GM10847 (cell line): ENCODE data around the gene SLF2.

Source experiments
- POLR2A ChIP-seq: IDR thresholded peaks from 2 replicates; pipeline ENCODE4 v1.6.1; 2011; ENCODE audit not compliant: insufficient read length; ENCODE audit errors: extremely low read depth

The SLF2 gene

DNA sequence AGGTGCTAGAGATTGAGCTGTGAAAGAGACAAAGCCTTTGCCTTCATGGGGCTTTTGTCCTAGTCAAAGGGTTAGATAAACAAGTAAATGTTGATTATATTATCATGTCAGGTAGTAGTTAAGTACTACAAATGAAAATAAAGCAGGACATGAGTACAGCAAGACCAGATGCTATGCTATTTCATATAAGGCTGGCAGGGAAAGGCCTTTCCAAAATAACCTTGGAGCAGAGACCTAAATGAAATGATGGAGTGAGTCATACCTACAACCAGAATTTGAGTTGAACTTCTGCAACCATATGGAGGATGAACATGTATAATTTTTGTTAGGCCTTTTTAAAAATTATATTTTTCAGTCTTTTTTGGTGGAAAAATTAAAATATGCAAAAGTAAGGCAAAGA, 33.0 kb downstream of the SLF2 start:
- no peak for TF ChIP-seq POLR2A

DNA sequence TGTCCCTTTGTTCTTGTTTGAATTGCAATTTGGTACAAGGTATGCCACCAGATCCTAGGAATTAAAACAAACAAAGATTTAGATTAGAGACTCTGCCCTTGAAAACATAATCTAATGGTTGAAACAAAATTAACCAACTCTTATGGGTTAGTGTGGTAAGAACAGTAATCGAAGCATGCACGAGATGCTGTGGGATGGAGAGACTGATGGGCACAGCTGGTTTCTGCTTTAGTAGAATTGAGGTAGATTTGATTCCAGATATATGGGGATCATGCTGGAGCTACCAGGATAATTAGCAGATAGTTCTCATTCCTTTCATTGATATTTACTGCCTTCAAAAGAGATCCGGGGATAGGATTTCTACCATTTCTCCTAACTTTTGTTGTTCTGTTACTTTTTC, 36.2 kb downstream of the SLF2 start:
- no peak for TF ChIP-seq POLR2A

DNA sequence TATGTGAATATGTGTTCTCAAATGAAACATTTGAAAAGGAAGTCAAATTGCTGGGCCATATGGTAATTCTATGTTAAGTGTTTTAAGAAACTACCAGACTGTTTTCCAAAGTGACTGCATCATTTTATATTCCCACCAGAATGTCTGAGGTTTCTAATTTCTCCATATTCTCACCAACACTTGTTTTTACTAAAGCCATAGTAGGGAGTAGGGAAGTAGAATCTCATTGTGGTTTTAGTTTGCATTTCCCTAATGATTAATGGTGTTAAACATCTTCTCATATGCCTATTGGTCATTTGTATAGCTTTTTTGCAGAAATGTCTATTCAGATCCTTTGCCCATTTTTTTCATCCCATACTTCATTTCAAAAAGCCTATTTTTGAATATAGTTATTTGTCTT, 47.5 kb downstream of the SLF2 start:
- TF ChIP-seq POLR2A, result no peak

DNA sequence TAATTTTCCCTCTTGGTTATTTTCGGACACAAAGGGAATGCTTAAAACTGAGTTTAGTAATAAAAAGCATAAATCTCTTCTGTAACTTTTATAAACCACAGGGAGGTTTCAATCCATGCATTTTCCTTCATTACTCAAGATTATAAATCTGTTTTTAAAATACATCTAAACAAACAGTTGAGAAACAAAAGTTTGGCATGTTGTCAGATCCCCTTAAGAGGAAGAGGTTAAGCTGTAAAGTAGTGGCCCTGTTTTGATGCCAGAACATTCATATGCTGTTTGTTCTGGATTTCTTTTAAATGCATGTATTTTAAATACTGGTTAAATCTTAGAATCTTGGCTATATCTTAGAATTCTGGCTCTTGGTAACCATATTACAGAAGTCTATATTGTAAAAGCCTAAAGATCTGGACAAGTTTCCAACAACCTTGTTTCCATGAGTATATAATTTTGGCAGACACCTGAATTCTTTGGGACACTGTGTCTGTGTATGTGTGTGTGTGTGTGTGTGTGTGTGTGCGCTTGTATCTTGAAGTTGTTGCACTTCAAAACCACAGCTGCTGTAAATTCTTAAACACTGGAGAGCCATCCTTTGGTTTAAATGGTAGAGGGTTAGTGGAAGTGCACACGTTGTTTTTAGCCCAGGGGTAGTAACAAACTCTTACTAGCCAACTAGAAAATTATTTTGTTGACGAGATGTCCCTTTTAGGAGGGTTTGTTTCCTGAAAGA, 49.8 kb downstream of the SLF2 start:
- TF ChIP-seq POLR2A, result no peak

DNA sequence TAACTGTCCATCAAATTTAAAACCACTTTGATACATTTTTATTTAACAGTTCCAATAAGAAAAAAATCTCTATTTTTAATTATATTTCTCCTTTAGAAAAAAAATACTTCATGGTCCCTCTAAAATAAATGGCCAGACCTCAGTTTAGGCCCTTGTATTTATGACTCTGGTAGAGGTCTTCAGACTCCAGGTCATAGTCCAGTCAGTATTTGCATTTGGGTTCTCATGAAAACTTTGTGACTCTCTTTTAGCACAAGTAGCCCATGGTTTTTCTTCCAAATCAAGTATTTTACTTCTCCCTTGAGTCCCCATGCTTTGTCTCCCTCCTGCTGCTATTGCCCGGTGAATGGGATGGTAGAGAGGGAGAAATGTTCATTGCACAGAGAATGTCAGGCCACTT, 51.1 kb downstream of the SLF2 start:
- TF ChIP-seq POLR2A, result no peak

DNA sequence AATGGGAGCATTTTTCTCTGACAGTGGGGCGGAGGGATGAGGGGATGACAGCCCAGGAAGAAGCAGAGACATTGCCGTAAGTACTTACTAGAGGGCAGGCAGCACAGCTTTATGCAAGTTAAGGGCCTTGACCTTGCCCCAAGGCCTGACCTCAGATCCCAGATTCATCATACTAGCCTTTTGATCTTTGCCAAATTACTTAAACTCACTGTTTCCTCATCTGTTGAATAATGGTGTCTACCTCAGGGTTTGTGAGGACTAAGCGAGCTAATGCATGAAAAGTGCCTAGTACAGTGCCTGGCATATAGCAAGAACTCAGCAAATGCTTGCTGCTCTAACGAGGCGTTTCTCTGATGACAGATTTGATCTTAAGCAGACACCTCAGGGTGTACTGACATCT, 53.1 kb downstream of the SLF2 start:
- TF ChIP-seq POLR2A, result no peak

DNA sequence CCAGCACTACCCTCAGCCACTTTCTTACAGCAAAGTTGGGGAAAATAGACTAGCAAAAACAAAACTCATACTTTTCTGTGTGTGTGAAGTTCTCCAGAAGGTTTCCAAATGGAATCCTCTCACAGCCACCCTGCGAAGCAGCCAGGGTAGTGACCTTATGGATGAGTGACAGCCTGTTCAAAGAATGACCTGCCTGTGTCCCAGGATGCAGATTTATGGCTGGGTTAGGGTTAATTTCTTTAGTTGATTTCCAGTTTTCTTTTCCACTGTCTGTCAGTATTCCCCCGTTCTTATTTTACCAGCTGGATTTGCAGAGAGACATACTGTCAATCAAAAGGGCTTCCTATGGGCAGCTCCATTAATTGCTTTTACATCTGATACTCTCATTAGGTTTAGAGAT, 54.1 kb downstream of the SLF2 start:
- TF ChIP-seq POLR2A, result no peak

DNA sequence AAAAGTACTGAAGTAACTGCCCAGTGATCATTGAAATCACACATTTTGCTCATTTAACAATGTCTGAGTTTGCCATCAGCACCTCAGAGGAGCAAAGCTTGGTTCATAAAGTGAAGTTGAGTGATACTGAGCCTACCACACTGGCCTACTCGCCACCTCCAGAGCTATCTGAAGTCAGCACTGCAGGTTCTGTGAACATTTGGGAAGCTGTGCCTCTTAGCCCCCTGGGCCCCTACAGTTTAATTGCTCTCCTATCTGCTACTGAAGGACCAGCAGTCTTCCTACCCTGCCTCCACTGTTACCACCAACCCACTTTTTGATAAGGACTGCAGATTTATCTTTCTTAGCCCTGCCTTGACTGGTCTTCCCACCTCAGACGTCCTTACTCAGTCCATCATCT, 54.6 kb downstream of the SLF2 start:
- no peak for TF ChIP-seq POLR2A

DNA sequence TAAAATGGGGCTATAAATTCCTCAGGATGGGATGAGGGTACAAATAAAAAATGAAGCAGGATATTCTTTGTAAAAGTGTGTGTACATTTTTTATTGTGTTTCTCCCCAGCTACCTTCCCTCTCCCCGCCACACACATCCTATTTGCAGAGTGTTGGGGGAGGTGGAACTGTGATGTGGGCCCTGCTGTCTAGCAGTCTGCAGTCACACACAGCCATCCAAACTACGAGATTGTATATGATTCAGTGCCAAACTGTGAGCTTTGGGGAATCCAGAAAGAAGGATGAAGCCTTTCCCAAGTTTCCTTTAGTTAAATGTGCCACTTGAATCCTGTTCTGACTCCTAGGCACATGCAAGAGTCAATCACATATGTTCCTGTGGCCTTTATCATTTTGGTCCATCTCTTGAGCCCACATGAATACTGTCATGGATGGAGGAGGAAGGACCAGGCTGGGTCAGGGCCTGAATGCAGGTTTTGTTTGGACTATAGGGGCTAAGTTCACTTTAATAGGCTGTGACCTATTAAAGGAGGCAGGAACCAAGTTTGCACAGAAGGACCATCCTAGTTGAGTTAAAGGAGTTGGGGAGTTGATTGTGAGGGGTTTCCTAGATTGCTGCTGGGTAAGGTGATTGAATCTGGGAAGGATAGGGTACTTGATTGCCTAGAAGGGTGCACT, 55.4 kb downstream of the SLF2 start:
- no peak for TF ChIP-seq POLR2A

DNA sequence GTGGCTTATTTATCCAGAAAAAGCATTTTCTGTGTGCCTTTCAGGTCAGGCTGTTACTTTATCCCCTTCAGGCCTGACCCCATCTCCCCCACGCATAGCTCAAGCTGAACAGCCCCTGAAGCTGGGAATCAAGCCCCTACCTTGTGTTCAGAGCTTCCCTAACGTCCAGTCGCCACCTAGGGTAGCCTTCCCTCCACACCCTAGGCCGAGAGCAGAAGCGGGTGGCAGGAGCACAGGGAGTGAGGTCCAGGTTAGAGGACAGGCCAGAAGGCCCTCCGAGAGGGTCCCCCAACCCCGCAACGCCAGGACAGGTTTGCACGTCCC, 56.1 kb downstream of the SLF2 start:
- no peak for TF ChIP-seq POLR2A

DNA sequence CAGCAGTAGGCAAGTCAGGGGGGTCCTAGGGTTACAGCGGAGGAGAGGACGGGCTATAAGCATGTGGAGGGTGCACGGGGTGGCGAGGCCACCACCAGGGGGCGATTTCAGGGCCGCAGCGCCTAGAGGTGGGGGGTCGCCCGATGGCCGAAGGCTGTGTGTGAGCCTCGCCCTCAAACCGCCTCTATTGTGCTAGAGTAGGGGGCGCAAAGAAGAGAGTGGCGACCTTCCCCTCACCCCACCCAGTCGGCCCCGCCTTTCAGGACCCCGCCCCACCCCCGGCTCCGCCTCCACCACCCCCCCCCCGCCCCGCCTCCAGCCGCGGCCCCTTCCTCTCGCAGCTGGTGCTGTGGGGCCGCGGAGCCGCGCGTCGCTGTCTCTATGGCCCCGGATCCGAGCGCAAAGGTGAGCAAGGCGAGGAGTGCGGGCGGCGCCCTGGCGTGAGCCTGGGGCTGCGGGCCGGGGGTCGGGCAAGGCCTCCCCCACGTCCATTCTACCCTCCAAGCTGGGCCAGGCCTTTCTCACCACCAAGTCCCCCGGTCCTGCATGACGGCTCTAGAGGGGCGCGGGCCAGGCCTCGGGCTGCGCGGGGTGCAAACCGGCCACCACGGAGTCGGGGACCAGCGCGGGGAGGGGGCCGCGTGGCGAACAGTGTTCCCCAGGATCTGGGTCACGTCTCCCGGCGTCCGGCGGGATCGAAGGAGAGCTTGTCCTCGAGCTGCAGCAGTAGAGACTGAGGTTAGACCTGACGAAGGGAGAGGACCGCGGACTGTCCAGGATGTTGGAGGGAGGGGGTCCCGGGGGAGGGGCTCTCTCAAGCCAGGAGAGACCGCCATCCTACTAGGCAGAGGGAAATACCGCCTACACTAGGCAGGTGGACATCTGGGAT, 56.7 kb downstream of the SLF2 start, which contains the start of gene SEMA4G:
SEMA4G (plus strand) TSS at position 318 of the 889 bp plus-strand sequence. CDS start 3,409 bp downstream, outside the sequence.
- TF ChIP-seq POLR2A, result no peak

DNA sequence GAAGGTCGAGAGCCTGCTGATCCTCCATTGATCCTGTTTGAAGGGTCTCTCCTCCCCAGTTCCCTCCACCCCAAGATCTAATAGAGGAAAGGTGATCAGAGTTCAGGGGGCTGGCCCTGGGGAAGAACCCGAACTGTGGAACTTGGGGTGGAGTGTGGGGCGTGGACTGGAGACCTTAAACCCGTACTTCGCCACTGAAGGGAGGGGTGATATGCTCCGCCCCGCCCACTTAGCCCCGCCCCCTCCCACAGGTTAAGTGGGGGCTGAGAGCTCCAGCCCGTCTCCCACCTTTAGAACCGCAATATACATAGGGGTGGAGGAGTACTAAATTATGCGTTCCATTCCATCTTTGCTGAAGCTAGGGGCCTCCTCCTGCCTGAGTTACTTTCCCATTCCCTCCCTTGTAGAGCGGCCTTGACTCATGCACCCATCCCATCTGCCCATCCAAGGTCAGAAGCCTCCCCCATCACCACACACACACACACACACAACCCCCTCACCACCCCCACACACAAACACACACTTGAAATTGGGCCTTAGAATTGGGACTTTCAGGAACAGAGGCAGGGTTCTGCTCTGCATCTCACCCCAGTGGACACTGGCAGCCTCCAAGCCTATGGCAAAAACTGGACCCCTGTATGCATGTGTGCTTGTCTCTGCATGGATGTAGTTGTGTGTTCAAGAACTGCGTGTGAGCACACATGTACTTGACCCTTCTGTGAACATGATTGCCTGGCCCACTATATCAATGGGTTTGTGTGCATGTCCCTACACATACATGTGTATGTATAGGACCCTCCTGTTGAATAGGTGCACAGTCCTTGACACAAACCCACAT, 57.5 kb downstream of the SLF2 start:
- no peak for TF ChIP-seq POLR2A

DNA sequence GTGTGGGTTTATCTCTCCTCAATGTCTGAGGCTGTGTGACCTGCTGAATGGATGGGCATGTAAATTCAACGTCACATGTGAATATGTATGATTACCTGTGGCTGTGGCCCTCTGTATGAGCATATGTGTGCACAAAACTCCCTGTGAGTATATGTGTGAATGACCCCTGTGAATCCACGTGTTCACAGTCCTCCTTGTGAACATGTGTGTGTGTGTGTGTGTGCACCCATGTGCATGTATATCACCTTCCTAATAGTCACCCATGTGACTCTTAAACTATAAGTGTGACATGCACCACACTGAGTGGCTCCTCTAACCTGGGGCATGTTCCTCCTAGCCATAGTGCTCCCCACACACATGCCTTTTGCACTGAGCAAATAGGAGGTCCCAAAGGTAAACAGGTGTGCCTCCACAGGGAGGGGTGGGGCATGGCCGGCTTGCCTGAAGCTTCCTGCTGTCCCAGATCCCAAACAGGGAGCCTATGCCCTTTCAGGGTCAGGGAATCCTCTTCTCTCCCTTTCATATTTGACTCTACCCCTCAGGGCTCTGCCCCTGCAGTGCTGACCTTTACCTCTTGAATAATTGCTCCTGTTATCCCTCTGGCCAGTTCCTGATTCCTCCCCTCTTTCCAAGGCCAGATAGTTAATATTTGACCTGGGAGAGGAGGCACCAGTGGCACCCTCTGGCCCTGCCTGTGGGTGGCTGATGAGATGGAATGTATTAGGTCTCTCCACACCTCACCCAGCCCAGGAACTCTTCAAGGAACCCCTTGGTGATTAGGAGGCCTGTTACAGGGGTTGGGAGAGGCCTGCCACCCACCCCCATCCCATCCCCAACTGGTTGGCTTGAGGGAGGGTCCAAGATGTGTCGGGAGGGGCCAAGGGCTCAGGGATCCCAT, 58.4 kb downstream of the SLF2 start:
- no peak for TF ChIP-seq POLR2A
